ENCODE results near the gene F11. TPM values are rescaled to one million over a fixed set of nuclear protein-coding genes. Genes with fewer than 3 reads are reported as not detected.

F11 gene
- total RNA-seq, 2 donors from 2014 or later: not detected

- peaks cover 11% of the 10 kb centered on the region for H3K36me3 Mint-ChIP-seq (ENCODE audit: low read depth)
- DNase-seq: no peak
- TF ChIP-seq, protein P1, sequence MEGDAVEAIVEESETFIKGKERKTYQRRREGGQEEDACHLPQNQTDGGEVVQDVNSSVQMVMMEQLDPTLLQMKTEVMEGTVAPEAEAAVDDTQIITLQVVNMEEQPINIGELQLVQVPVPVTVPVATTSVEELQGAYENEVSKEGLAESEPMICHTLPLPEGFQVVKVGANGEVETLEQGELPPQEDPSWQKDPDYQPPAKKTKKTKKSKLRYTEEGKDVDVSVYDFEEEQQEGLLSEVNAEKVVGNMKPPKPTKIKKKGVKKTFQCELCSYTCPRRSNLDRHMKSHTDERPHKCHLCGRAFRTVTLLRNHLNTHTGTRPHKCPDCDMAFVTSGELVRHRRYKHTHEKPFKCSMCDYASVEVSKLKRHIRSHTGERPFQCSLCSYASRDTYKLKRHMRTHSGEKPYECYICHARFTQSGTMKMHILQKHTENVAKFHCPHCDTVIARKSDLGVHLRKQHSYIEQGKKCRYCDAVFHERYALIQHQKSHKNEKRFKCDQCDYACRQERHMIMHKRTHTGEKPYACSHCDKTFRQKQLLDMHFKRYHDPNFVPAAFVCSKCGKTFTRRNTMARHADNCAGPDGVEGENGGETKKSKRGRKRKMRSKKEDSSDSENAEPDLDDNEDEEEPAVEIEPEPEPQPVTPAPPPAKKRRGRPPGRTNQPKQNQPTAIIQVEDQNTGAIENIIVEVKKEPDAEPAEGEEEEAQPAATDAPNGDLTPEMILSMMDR (conservative IDR thresholded peaks at IDR 0.05): no peak
- Histone ChIP-seq H3K9me3 (ENCODE audit: control insufficient read depth, low read length) (peaks cover 30% of the 10 kb centered on the region), H3K4me3 (ENCODE audit: low read length) (no peak within 1 kb of the TSS), H3K36me3 (ENCODE audit: control insufficient read depth, insufficient read depth, low read length) (no peaks in the 10 kb centered on the region), H3K4me1 (ENCODE audit: control insufficient read depth, insufficient read depth, low read length) (no peaks in the 10 kb centered on the region), H3K9ac (ENCODE audit: extremely low read depth, low read length, poor library complexity, severe bottlenecking) (no peak within 1 kb of the TSS), H3K27me3 (ENCODE audit: control insufficient read depth, insufficient read depth, low read length, poor library complexity, severe bottlenecking) (no peaks in the 10 kb centered on the region), H3K27ac (ENCODE audit: low read depth, low read length) (no peak within 1 kb of the TSS)
- H3K4me3 Mint-ChIP-seq: no peak within 1 kb of the TSS
- no peak within 1 kb of the TSS for H3K27ac Mint-ChIP-seq
- H3K9me3 Mint-ChIP-seq: peaks cover 38% of the 10 kb centered on the region
- no peaks in the 10 kb centered on the region for H3K27me3 Mint-ChIP-seq (ENCODE audit: insufficient read depth)
- 95 to 100% methylated on average over 2 to 5 of the region's 5 CpGs for WGBS, 2 experiments (ENCODE audit: insufficient coverage in 1 of 2, insufficient read length in 1 of 2)
- H3K4me1 Mint-ChIP-seq: no peaks in the 10 kb centered on the region
Measured at GRCh38 chr4:186227221-186227620, 38.8 kb upstream of the F11 start, which contains the start of gene KLKB1. Gene KLKB1 (plus strand): TSS chr4:186227507. CDS start chr4:186228196, 689 bp downstream.

GRCh38 chr4:186227744-186228513 is 38.1 kb upstream of the F11 start:
- Histone ChIP-seq H3K36me3 (ENCODE audit: control insufficient read depth, insufficient read depth, low read length) (no peaks in the 10 kb centered on the region), H3K9ac (ENCODE audit: extremely low read depth, low read length, poor library complexity, severe bottlenecking) (no peak overlapping the region), H3K9me3 (ENCODE audit: control insufficient read depth, low read length) (peaks cover 26% of the 10 kb centered on the region), H3K4me1 (ENCODE audit: control insufficient read depth, insufficient read depth, low read length) (no peaks in the 10 kb centered on the region), H3K27ac (ENCODE audit: low read depth, low read length) (no peak overlapping the region), H3K27me3 (ENCODE audit: control insufficient read depth, insufficient read depth, low read length, poor library complexity, severe bottlenecking) (no peaks in the 10 kb centered on the region), H3K4me3 (ENCODE audit: low read length) (no peak overlapping the region)
- no peak overlapping the region for H3K27ac Mint-ChIP-seq
- H3K4me1 Mint-ChIP-seq: no peaks in the 10 kb centered on the region
- 63 to 66% methylated on average over 2 of the region's 2 CpGs for WGBS, 2 experiments (ENCODE audit: insufficient coverage in 1 of 2, insufficient read length in 1 of 2)
- H3K4me3 Mint-ChIP-seq: no peak overlapping the region
- H3K9me3 Mint-ChIP-seq: peaks cover 34% of the 10 kb centered on the region
- no peak for DNase-seq
- TF ChIP-seq, protein P1 (conservative IDR thresholded peaks at IDR 0.05): no peak
- H3K27me3 Mint-ChIP-seq (ENCODE audit: insufficient read depth): no peaks in the 10 kb centered on the region
- peaks cover 11% of the 10 kb centered on the region for H3K36me3 Mint-ChIP-seq (ENCODE audit: low read depth)

DNA sequence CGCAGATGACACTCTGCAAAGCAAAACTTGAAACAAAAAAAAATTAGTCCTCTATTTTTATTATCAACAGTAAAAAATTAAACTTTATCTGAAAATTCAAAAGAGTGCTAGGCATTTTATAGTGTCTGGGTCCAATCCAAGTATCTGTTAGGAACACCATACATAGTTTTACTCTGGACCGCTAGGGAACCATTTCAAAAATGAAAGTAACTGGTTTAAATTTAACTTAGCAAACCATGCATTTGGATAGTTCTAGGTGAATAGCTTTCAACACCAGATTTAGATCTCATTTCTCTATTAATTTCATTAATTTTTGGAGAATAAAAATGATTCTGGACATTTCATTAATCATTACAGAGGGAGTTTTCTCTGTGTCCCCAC is 37.5 kb upstream of the F11 start:
- no peaks in the 10 kb centered on the region for H3K36me3 ChIP-seq (ENCODE audit: control insufficient read depth, insufficient read depth, low read length)
- DNase-seq: no peak
- Mint-ChIP-seq H3K36me3 (ENCODE audit: low read depth) (peaks cover 5% of the 10 kb centered on the region), H3K9me3 (peaks cover 28% of the 10 kb centered on the region), H3K27me3 (ENCODE audit: insufficient read depth) (no peaks in the 10 kb centered on the region), H3K4me3 (no peak overlapping the region), H3K4me1 (no peaks in the 10 kb centered on the region), H3K27ac (no peak overlapping the region)
- no peak overlapping the region for H3K4me3 ChIP-seq (ENCODE audit: low read length)
- H3K27ac ChIP-seq (ENCODE audit: low read depth, low read length): no peak overlapping the region
- TF ChIP-seq, protein P1 (conservative IDR thresholded peaks at IDR 0.05): no peak
- H3K4me1 ChIP-seq (ENCODE audit: control insufficient read depth, insufficient read depth, low read length): no peaks in the 10 kb centered on the region
- H3K9me3 ChIP-seq (ENCODE audit: control insufficient read depth, low read length): peaks cover 26% of the 10 kb centered on the region
- H3K27me3 ChIP-seq (ENCODE audit: control insufficient read depth, insufficient read depth, low read length, poor library complexity, severe bottlenecking): no peaks in the 10 kb centered on the region
- no peak overlapping the region for H3K9ac ChIP-seq (ENCODE audit: extremely low read depth, low read length, poor library complexity, severe bottlenecking)
- 95% methylated on average over 2 of the region's 2 CpGs; no CpG with 5 or more reads in 1 of the 2 experiments for WGBS, 2 experiments (ENCODE audit: insufficient coverage in 1 of 2, insufficient read length in 1 of 2)

Measured in endodermal cell (in vitro differentiated cells).